NOMO-1 treated with DMSO at 0.1 percent for 48 hours (cell line): ENCODE data around the gene NFIC.
A peak's percentile ranks its signal among the peaks of the same experiment; 100 is the strongest.

Experiments
- DNase-seq: peaks from one replicate; lab custom pipeline; 2025; ENCODE audit not compliant: unreplicated experiment; lab: John Stamatoyannopoulos, UW

NFIC gene

GRCh38 chr19:3358689-3359014 is 7.7 kb upstream of the NFIC start:
- DNase-seq: no peak

DNA sequence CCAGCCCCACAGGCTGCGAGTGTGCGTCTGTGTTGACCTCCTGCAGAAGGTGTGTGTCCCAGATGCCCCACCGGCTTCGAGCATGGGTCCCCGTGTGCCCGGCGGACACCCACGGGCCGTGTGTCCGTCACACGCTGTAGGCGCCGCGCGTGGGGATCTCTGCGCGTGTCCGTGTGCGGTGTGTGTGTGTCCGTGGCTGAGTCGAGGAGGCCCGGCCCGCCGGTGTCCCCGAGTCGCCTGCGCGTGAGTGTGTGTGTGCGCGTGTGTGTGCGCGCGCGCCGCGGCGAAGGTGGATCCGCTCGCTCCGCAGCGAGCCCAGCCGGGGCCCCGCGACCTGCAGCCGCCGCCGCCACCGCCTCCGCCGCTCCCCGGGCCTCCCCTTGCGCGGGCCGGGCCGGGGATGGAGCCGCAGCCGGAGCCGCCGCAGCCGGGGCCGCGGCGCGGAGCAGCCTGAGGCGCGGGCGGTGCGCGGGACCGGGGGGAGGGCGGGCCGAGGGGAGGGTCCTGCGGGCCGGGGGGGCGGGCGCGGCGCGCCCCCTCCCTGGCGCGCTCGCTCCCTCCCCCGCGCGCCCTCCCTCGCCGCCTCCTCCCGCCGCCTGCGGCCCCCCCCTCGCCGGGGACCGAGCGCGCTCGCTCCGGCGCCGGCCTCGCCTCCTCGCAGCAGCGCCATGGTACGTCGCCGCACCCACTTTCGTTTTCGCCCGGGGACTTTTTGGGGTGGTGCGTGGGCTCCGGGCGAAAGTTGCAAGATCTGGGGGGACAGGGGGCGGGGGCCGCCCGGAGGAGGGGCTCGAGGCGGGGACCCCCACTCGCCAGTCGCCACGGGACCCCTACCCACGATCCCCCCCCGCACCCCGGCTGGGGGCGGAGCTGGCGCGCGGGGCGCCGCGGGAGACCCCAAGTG is 7.1 kb upstream of the NFIC start:
- no peak for DNase-seq

GRCh38 chr19:3359919-3360420 is 6.4 kb upstream of the NFIC start:
- no peak for DNase-seq

DNA sequence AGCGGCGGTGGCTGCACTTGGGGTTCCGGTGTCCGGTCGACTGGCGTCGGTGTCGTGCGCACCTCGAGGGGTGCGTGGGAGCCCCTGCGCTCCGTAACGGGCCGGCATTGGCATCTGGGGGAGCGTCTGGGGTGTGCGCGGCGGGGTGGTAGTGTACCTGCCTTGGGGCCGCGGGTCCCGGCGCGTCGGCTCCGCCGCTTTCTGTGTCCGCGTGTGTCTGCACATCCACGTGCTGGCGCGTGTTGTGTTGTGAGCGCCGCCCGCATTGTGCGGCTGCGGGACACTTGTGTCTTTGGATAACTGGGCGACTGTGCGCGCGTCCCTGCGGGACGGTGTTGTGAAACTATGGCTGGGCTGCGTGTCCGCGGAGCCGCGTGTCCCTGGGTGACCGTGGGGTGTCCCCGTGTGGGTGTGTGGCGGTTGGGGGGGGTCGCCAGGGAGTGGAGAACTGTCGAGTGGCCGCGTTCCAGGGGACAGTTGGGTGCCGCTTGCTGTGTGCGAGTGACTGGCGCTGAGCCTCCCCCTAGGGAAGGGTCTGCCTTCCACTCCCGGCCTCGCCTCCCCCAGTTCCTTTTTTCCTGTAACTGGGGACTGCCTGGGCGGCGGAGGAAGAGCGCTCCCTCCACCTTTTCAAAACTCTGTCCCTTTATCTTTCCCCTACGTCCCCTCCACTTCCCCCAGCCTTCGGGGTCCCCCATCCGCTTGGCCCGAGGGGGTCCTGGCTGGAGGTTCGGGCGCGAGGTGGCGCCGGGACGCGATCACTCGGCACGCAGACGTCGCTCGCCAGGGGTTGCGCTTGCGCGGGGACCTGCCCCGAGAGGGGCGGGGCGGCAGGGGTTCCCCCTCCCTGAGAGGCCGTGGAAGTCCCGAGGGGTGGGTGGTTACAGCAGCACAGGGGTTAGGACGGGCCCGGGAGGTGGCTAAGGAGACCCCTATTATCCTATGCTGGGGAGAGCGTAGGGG is 5.7 kb upstream of the NFIC start:
- peak; percentile 26 for DNase-seq

- no peak for DNase-seq
Observed at GRCh38 chr19:3361384-3362216, 4.8 kb upstream of the NFIC start.

DNA sequence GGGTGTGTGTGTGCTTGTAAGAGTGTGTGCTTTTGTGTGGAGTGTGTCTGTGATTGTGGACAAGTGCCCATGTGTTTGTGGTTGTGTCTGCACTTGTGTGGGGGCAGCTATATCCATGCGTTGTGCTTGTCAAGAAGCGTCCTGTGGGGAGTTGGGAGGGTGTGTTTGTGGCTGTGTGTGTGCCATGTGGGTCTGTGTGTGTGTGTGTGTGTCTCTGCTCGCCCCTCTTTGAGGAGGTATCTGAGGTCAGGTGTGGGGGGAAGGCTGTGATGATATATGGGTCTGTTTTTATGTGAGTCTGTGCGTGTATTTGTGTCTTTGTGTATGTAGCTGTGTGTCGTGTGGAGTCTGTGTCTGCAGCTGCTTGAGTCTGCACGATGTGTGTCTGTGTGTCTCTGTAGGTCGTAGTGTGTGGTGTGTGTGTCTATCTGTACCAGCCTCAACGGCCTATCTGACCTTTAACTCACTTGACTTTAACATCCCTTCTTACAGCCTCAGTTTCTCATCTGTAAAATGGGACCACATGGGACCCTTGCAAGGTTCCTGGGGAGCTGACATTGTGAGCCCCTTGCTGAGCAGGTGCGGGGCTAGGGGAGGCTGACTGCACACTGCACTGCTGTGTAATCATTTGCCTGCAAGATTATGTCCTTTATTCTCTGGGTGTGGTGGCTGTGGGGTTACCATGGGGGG is 4.0 kb upstream of the NFIC start:
- DNase-seq: no peak

- no peak for DNase-seq
Observed at GRCh38 chr19:3363841-3364500, 2.4 kb upstream of the NFIC start.

- DNase-seq: no peak
Observed at GRCh38 chr19:3364501-3364858, 1.9 kb upstream of the NFIC start.

DNA sequence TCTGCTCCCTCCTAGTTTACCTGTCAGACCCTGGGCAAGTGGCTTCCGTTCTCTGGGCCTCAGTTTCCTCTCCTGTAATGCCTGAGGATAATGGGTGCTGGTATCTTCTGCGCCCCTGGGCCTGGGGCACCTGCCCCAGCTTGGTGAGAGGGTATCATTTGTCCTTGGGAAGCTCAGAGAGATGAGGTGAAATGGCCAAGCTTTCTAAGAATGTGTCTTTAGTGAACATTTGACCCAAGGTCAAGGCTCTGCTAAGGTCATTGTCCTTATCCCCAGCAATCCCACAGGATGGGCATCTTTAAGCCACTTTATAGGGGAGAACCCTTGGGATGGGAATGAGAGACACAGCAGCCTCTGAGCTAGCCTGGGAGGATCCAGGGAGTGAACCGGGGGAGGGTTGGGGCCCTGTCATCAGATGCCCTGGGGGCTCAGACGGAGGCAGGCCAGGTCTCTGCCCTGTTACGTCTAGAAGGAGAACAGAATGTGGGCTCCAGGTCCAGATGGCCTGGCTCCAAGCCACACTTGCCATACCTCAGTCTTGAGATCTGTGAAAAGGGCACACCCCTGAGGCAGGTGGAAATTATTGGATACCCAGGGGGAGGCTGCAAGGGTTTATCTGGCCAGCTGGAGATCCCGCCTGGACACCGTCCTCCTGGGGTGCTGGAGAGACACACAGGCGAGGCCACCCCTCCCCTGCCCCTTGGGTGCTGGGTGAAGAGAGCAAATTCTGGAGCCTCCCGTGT is 1.1 kb upstream of the NFIC start:
- no peak for DNase-seq

- peak; percentile 49 for DNase-seq
Observed at GRCh38 chr19:3366753-3367627, 607 bp downstream of the NFIC start.

DNA sequence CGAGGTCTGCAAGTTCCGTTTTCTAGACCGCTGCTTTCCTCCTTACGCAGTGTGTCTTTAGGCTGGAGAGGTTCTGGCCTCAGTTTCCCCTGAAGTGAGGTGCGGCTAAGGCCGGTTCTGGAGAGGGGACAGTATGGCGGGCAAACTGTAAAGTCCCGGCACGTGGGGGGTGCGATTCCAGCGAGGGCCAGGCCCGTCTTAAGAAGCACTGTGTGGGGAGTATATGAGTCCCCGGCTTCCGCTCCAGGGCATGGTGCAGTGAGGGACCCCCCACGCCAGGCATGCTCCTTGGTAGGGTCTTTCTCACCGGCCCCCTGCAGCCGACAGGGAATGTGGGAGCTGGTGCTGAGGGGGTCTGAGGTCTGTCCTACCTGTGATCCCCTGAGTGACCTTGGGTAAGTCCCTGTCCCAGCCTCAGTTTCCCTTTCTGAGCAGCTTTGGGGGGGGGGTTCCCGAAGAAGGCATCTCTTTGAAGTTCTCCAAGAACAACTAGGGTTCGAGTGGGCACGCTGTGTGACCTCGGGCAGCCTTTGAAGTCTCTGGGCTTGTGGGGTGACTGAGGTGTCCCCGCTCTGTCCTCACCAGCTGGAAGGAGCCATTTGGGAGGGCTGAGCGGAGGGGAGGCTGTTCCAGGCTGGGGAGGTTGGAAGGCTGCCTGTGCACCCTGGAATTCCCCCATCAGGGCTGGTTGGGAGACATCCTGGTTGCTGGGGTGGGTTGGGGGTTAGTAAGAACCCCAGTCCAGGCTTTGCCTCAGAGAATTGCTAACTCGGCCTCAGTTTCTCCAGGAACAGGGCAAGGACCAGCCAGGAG is 1.5 kb downstream of the NFIC start:
- peak; percentile 47 for DNase-seq

- no peak for DNase-seq
Observed at GRCh38 chr19:3368441-3368795, 2.0 kb downstream of the NFIC start.

DNA sequence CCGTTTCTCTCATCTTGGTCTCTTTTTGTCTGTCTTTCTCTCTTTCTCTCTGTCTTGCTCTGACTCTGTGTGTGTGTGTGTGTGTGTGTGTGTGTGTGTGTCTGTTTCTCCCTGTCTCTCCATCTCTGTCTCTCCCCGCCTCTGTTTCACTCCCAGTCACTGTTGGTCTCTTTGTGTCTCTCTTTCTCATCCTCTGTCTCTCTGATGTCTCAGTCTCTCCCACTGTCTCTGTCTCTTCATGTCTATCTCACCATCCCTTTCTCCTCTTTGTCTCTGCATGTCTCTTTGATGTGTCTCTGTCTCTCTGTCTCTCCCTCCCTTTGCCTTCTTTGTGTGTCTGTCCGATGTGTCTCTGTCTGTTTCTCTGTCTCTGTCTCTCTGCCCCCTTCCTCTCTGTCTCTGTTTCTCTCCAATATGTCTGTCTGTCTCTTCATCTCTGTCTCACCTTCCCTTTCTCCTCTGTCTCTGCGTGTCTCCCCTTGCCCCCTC is 2.5 kb downstream of the NFIC start:
- no peak for DNase-seq

GRCh38 chr19:3369337-3370213 is 3.2 kb downstream of the NFIC start:
- peak; percentile 33 for DNase-seq

DNA sequence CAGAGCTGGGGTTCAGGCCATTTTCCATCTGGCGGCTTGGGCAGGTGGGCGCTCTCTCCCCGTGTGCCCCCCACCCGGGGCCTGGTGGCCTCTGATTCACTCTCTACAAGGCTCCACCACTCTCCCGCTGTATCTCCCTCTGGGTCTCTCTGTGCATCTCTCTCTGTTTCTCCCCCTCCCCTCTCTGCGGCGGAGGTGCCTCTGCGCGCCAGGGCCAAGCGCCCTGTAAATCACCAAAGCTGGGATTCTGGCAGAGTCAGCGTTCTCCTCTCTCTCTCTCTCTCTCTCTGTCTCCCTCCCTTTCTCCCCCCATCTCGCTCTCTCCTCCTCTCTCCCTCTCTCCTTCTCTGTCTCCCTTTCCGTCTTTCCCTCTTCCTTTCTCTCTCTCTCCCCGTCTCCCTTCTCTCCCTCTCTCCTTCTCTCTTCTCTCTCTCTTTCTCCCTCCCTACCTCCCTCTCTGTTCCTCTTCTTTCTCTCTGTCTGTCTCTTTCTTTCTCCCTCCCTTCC is 3.9 kb downstream of the NFIC start:
- no peak for DNase-seq
